ENCODE results near the gene MSI2. TPM values are rescaled to one million over a fixed set of nuclear protein-coding genes. Genes with fewer than 3 reads are reported as not detected.

Gene MSI2
- total and polyA plus RNA-seq, 2 experiments from 2014 or later: 18.9 to 41.8 TPM

DNA sequence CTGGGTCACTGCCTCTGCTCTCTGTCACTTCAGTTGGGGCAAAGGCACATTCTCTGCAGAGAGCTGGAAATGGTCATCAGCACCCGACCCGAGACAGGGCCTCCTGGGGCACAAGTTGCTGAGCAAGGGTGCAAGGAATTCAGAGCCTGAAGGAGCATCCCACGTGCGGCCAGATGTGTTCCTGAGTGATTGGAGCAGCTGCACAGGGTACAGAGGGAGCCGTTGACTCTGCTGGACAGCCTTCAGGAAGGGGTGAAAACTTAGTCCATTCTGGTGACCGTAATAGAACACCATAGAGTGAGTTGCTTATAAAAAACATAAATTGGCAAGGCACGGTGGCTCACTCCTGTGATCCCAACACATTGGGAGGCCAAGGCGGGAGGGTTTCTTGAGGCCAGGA lies 382.0 kb downstream of the MSI2 start:
- Mint-ChIP-seq H3K36me3 (ENCODE audit: low read depth) (peaks cover 11% of the 10 kb centered on the region; the same call in 2 of the 3 replicates), H3K27me3 (ENCODE audit: insufficient read depth, low read depth, poor library complexity) (peaks cover 6% of the 10 kb centered on the region), H3K27ac (no peak overlapping the region), H3K9me3 (no peaks in the 10 kb centered on the region; the same call in 2 of the 3 replicates), H3K4me3 (no peak overlapping the region), H3K4me1 (peaks cover 21% of the 10 kb centered on the region)
- no peak overlapping the region for H3K4me3 ChIP-seq
- no peaks in the 10 kb centered on the region for H3K79me2 ChIP-seq (replicated peaks; ENCODE audit: insufficient read depth)
- no peak overlapping the region for H3K27ac ChIP-seq (ENCODE audit: low read depth)
- H3K9me2 ChIP-seq (ENCODE audit: insufficient read depth): no peaks in the 10 kb centered on the region
- H3K36me3 ChIP-seq (ENCODE audit: insufficient read depth): no peaks in the 10 kb centered on the region; the same call in 1 of the 2 replicates
- no peaks in the 10 kb centered on the region; the same call in 1 of the 2 replicates for H4K20me1 ChIP-seq (replicated peaks; ENCODE audit: insufficient read depth)
- TF ChIP-seq JUNB (IDR thresholded peaks at IDR 0.05; ENCODE audit: unreplicated experiment) (no peak), ZNF114 (CRISPR knock-in tag; IDR thresholded peaks at IDR 0.05) (no peak), STAT1 (IDR thresholded peaks at IDR 0.05; ENCODE audit: unreplicated experiment) (no peak), POLR2AphosphoS5 (IDR thresholded peaks at IDR 0.05; ENCODE audit: low read depth) (no peak), EZH2phosphoT487 (IDR thresholded peaks at IDR 0.05; ENCODE audit: unreplicated experiment) (no peak), CREB1 (CRISPR knock-in tag; IDR thresholded peaks at IDR 0.05; ENCODE audit: low read depth) (no peak), ZNF331 (CRISPR knock-in tag; IDR thresholded peaks at IDR 0.05; ENCODE audit: low read depth) (no peak), EZH2 (IDR thresholded peaks at IDR 0.05; ENCODE audit: low read depth, unreplicated experiment) (no peak), NANOG (IDR thresholded peaks at IDR 0.05; ENCODE audit: borderline replicate concordance) (no peak), ZNF462 (CRISPR knock-in tag; IDR thresholded peaks at IDR 0.05) (no peak)
- TF ChIP-seq, protein P1, sequence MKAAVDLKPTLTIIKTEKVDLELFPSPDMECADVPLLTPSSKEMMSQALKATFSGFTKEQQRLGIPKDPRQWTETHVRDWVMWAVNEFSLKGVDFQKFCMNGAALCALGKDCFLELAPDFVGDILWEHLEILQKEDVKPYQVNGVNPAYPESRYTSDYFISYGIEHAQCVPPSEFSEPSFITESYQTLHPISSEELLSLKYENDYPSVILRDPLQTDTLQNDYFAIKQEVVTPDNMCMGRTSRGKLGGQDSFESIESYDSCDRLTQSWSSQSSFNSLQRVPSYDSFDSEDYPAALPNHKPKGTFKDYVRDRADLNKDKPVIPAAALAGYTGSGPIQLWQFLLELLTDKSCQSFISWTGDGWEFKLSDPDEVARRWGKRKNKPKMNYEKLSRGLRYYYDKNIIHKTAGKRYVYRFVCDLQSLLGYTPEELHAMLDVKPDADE (IDR thresholded peaks at IDR 0.05): no peak
- TF ChIP-seq, protein P2, sequence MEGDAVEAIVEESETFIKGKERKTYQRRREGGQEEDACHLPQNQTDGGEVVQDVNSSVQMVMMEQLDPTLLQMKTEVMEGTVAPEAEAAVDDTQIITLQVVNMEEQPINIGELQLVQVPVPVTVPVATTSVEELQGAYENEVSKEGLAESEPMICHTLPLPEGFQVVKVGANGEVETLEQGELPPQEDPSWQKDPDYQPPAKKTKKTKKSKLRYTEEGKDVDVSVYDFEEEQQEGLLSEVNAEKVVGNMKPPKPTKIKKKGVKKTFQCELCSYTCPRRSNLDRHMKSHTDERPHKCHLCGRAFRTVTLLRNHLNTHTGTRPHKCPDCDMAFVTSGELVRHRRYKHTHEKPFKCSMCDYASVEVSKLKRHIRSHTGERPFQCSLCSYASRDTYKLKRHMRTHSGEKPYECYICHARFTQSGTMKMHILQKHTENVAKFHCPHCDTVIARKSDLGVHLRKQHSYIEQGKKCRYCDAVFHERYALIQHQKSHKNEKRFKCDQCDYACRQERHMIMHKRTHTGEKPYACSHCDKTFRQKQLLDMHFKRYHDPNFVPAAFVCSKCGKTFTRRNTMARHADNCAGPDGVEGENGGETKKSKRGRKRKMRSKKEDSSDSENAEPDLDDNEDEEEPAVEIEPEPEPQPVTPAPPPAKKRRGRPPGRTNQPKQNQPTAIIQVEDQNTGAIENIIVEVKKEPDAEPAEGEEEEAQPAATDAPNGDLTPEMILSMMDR (conservative IDR thresholded peaks at IDR 0.05; ENCODE audit: low read depth in 2 of 2): no peak
- TF ChIP-seq, protein P3, sequence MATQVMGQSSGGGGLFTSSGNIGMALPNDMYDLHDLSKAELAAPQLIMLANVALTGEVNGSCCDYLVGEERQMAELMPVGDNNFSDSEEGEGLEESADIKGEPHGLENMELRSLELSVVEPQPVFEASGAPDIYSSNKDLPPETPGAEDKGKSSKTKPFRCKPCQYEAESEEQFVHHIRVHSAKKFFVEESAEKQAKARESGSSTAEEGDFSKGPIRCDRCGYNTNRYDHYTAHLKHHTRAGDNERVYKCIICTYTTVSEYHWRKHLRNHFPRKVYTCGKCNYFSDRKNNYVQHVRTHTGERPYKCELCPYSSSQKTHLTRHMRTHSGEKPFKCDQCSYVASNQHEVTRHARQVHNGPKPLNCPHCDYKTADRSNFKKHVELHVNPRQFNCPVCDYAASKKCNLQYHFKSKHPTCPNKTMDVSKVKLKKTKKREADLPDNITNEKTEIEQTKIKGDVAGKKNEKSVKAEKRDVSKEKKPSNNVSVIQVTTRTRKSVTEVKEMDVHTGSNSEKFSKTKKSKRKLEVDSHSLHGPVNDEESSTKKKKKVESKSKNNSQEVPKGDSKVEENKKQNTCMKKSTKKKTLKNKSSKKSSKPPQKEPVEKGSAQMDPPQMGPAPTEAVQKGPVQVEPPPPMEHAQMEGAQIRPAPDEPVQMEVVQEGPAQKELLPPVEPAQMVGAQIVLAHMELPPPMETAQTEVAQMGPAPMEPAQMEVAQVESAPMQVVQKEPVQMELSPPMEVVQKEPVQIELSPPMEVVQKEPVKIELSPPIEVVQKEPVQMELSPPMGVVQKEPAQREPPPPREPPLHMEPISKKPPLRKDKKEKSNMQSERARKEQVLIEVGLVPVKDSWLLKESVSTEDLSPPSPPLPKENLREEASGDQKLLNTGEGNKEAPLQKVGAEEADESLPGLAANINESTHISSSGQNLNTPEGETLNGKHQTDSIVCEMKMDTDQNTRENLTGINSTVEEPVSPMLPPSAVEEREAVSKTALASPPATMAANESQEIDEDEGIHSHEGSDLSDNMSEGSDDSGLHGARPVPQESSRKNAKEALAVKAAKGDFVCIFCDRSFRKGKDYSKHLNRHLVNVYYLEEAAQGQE (IDR thresholded peaks at IDR 0.05; ENCODE audit: unreplicated experiment): no peak
- ATAC-seq: no peak
- H3K4me2 ChIP-seq: no peak overlapping the region
- DNase-seq (ENCODE audit: low spot score): no peak
- H3K4me1 ChIP-seq (ENCODE audit: insufficient read depth): peaks cover 5% of the 10 kb centered on the region; the same call in 1 of the 2 replicates
- no peaks in the 10 kb centered on the region for H3K27me3 ChIP-seq (ENCODE audit: insufficient read depth)
- no peaks in the 10 kb centered on the region for H3F3A ChIP-seq (replicated peaks; ENCODE audit: low read depth)
- no peak overlapping the region for H2AFZ ChIP-seq

All from GM23338 (cell line).